Testis (tissue), 3 donors: ENCODE measurements around the gene PDIA4. TPM values are rescaled to one million over a fixed set of nuclear protein-coding genes. Genes with fewer than 3 reads are reported as not detected.

Source experiments
- DNase-seq: peaks from one replicate; pipeline ENCODE4 v3.0.0-alpha.2; 2019
- H3K27ac ChIP-seq, 2 donors: fragments of 200-600 bp; sonication (generic); one replicate each; pipeline ENCODE4 v1.5.1; 2019
- H3K27me3 ChIP-seq: fragments of 200-600 bp; sonication (generic); one replicate; pipeline ENCODE4 v1.5.1; 2019
- H3K36me3 ChIP-seq: fragments of 200-600 bp; sonication (generic); one replicate; pipeline ENCODE4 v1.5.1; 2017; ENCODE audit warnings: low read depth; ENCODE audit errors: missing control alignments
- H3K4me1 ChIP-seq: fragments of 200-600 bp; sonication (generic); one replicate; pipeline ENCODE4 v1.5.1; 2019
- H3K4me3 ChIP-seq, 2 donors: fragments of 200-600 bp; sonication (generic); one replicate each; pipeline ENCODE4 v1.5.1; 2017 to 2019
- H3K9me3 ChIP-seq: fragments of 200-600 bp; sonication (generic); one replicate; pipeline ENCODE4 v1.5.1; 2017
- POLR2A ChIP-seq: fragments of 450-650 bp; IDR thresholded peaks from one replicate; pipeline ENCODE4 v1.6.1; 2017; ENCODE audit warnings: antibody characterized with exemption, mild to moderate bottlenecking, moderate library complexity
- WGBS, 2 donors: methylation state at CpG; one replicate each; pipeline ENCODE4 v1.1.5; 2018; 5-methylcytosine and 5-hydroxymethylcytosine counted together
- intact Hi-C: fragments of 100-400 bp; cut with DNase I; formaldehyde crosslinking; loops from one replicate; pipeline ENCODE4 v1.15.1; 2023; ENCODE audit warnings: low total_unique reads
- polyA plus RNA-seq: library from polyadenylated mRNA; stranded (reverse); fragments of 350-450 nt; fragmentation: Illumina TruSeq; extraction: RNeasy Lipid Tissue Mini Kit (QIAGEN cat#74804); gene quantifications from one replicate; pipeline ENCODE4 v1.2.3, GENCODE V29; 2014; ENCODE audit warnings: low read depth, low replicate concordance; ENCODE audit not compliant: insufficient read depth
- total RNA-seq, 2 donors: library from RNA; depleted of rRNA; stranded (reverse); fragments of >200 nt; gene quantifications; one replicate each; pipeline ENCODE4 v1.2.3, GENCODE V29; 2016
- TF ChIP-seq, protein P1 (sequence below), 3 experiments: fragments of 450-650 bp in 2 of 3; fragments of 200-600 bp in 1 of 3; sonication (generic) in 1 of 3; IDR thresholded peaks; one replicate each; pipeline ENCODE4 v1.5.1; 2016 to 2019; ENCODE audit warnings: antibody characterized with exemption in 3 of 3, mild to moderate bottlenecking in 2 of 3, moderate library complexity in 1 of 3

Gene PDIA4
- total and polyA plus RNA-seq, 3 donors from 2014 or later: 59.3 to 86.5 (median 67.1) TPM

DNA sequence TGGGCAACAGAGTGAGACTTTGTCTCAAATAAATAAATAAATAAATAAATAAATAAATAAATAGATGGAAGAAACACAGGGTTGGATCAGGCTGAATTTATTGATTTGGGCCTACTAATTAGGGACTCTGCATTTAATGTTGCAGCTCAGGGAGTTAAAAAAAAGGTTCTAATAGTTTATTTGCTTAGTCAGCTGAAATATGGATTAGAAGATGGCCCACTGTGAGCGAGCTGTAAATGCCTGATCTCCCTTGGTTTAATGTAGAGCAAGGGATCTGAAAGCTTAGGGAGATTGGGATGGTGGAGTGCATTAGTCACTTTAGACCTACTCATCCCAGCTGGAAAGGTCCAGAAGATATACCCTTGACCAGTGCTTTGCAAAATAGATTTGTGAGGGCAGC, 25.1 kb upstream of the PDIA4 start:
- no peaks in the 10 kb centered on the region for H3K4me1 ChIP-seq
- H3K4me3 ChIP-seq: no peak overlapping the region
- no peak overlapping the region for H3K27ac ChIP-seq
- H3K36me3 ChIP-seq: no peaks in the 10 kb centered on the region
- intact Hi-C loops: no loop called here
- no peak for TF ChIP-seq POLR2A
- TF ChIP-seq, protein P1, sequence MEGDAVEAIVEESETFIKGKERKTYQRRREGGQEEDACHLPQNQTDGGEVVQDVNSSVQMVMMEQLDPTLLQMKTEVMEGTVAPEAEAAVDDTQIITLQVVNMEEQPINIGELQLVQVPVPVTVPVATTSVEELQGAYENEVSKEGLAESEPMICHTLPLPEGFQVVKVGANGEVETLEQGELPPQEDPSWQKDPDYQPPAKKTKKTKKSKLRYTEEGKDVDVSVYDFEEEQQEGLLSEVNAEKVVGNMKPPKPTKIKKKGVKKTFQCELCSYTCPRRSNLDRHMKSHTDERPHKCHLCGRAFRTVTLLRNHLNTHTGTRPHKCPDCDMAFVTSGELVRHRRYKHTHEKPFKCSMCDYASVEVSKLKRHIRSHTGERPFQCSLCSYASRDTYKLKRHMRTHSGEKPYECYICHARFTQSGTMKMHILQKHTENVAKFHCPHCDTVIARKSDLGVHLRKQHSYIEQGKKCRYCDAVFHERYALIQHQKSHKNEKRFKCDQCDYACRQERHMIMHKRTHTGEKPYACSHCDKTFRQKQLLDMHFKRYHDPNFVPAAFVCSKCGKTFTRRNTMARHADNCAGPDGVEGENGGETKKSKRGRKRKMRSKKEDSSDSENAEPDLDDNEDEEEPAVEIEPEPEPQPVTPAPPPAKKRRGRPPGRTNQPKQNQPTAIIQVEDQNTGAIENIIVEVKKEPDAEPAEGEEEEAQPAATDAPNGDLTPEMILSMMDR (IDR thresholded peaks at IDR 0.05): no peak
- H3K9me3 ChIP-seq: no peaks in the 10 kb centered on the region
- no peak for DNase-seq
- no peaks in the 10 kb centered on the region for H3K27me3 ChIP-seq
- WGBS, 2 donors: 96 to 100% methylated on average over 1 of the region's 1 CpG

DNA sequence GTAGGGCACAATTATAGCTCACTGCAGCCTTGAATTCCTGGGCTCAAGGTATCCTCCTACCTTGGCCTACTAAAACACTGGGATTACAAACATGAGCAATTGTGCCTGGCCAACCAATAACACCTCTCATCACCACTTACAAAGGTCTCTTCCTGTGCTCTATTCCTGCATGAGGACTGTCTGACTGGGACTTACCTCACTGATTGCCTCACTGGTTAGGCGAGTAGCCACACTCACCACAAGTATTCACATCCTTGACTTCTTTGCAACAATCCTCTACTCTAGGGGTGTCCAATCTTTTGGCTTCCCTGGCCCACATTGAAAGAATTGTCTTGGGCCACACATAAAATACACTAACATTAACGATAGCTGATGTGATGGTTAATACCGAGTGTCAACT, 22.6 kb upstream of the PDIA4 start:
- intact Hi-C loops: no loop called here
- Histone ChIP-seq H3K36me3 (no peaks in the 10 kb centered on the region), H3K9me3 (no peaks in the 10 kb centered on the region), H3K4me3 (no peak overlapping the region), H3K27me3 (no peaks in the 10 kb centered on the region), H3K27ac (no peak overlapping the region), H3K4me1 (no peaks in the 10 kb centered on the region)
- DNase-seq: no peak
- WGBS, 2 donors: 93 to 95% methylated on average over 3 of the region's 3 CpGs
- TF ChIP-seq, protein P1 (IDR thresholded peaks at IDR 0.05): no peak
- TF ChIP-seq POLR2A: no peak

DNA sequence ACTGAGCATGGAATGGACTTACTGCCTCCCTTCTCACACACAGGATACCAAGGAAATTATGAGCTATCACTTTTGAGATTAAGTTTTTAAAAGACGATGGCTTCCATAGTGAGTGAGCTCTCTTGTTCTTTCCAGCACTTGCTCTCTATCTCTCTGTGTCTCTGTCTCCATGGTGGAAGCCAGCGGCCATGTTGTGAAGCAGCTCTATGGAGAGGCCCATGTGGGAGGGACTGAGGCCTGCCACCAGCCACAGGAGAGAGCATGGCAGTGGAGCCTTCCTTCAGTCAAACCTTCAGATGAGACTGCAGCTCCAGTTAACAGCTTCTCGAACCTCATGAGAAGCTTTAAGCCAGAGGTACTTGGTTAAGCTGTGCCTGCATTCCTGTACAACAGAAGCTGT, 20.5 kb upstream of the PDIA4 start:
- Histone ChIP-seq H3K9me3 (no peaks in the 10 kb centered on the region), H3K4me3 (no peak overlapping the region), H3K27ac (no peak overlapping the region), H3K36me3 (no peaks in the 10 kb centered on the region), H3K27me3 (no peaks in the 10 kb centered on the region), H3K4me1 (no peaks in the 10 kb centered on the region)
- intact Hi-C loops: no loop called here
- no peak for DNase-seq
- 88 to 91% methylated on average over 3 of the region's 3 CpGs for WGBS, 2 donors
- no peak for TF ChIP-seq POLR2A
- TF ChIP-seq, protein P1 (IDR thresholded peaks at IDR 0.05): no peak

DNA sequence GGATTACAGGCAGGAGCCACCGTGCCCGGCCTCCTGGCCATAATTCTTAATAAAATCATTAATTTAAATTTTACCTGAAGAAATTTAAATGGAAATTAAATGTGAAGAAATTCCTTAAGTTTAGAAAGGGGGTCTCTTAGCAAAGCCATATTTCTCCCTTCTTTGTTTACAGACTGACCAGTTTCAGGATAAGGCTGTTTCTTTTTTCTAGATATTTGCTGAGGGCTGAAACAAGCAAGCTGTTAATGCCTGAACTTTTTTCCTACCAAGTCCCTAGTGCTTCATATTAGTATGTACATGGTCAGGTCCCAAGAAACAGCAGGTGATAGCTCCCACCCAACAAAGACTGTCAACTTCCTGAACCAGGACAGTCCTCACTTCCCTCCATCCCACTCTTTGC, 18.1 kb upstream of the PDIA4 start:
- H3K4me3 ChIP-seq: no peak overlapping the region
- no peak for DNase-seq
- TF ChIP-seq, protein P1 (IDR thresholded peaks at IDR 0.05): no peak
- no peak for TF ChIP-seq POLR2A
- 93 to 94% methylated on average over 2 of the region's 2 CpGs for WGBS, 2 donors
- H3K4me1 ChIP-seq: no peaks in the 10 kb centered on the region
- no peaks in the 10 kb centered on the region for H3K9me3 ChIP-seq
- intact Hi-C loops: no loop called here
- no peak overlapping the region for H3K27ac ChIP-seq
- no peaks in the 10 kb centered on the region for H3K36me3 ChIP-seq
- H3K27me3 ChIP-seq: no peaks in the 10 kb centered on the region

DNA sequence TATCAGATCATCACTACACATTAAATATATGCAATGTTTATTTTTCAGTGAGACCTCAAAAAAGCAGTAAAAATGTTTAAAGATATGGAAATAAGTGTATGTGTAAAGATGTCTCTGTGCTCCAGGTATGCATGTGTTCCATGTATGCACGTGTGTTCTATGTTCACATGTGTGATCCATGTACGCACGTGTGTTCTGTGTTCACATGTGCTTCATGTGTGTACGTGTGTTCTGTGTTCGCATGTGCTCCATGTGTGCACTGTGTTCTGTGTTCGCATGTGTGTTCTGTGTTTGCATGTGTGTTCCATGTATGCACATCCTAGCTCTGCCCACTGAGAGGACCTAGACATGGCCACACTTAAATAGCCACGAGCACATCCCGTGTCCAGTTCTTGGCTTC, 15.6 kb upstream of the PDIA4 start:
- TF ChIP-seq, protein P1 (IDR thresholded peaks at IDR 0.05): no peak
- TF ChIP-seq POLR2A: no peak
- intact Hi-C loops: no loop called here
- Histone ChIP-seq H3K4me1 (no peaks in the 10 kb centered on the region), H3K9me3 (no peaks in the 10 kb centered on the region), H3K4me3 (no peak overlapping the region), H3K27ac (no peak overlapping the region), H3K27me3 (no peaks in the 10 kb centered on the region), H3K36me3 (no peaks in the 10 kb centered on the region)
- no peak for DNase-seq
- WGBS, 2 donors: 89 to 90% methylated on average over 8 of the region's 8 CpGs
